Ecto neural progenitor cell (in vitro differentiated cells): ENCODE data around the gene TEDC1.

Source experiments
- DNase-seq: peaks from one replicate; pipeline ENCODE4 v3.0.0-alpha.2; 2018; ENCODE audit warnings: low spot score

The TEDC1 gene, protein sequence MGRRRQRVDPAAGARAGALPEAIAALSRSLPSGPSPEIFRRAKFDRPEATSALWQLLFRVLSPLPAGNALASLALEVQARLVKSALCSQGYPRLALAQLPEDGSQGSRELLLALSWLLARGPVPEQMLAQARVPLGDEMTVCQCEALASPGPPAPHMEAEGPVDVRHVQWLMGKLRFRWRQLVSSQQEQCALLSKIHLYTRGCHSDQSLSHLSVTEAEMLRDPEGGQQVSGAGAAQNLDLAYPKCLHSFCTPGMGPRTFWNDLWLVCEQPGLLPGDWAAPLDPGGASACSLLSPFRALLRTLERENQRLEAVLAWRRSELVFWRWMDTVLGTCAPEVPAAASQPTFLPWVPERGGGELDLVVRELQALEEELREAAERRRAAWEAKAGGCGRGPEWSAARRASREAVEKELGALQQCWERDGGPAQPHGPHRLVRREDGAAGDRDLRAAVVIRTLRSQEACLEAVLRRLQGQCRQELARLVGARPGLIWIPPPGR

DNA sequence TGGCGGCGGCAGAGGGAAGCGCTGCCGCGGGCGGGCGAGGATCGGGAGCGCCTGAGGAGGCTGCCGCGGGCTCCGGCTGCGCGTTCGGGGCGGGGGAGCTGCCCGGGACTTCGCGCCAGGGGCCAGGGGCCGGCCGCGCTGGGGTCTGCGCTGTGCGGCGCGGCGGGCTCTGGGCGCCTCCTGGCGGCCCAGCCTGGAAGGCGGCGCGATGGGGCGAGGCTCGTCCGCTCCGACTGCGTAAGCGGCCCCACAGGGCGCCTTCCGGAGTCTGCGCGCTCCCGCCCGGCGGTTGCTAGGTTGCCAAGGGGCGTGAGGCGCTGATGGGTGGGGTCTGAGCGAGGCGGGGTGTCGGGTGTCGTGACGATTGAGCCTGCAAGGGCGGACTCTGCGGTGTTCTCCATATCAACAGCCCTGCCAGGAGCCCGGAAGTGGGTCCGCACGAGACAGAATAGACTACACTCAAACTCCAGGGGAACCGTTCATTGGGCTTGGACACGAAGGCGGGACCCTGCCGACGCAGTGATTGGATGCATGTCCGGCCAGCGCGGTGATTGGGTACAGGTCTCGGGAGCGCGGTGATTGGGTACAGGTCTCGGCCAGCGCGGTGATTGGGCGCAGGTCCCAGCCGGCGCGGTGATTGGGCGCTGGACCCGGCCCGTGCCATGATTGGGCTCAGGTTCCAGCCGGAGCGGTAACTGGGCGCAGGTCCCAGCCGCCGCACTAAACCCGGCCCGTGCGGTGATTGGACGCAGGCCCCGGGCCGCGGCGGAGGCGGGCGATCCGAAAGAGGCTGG, at the start of gene TEDC1:
TEDC1 (plus strand) TSS at position 675 of the 794 bp plus-strand sequence. CDS start 130 bp downstream, outside the sequence.
- DNase-seq, result peak; percentile 99

DNA sequence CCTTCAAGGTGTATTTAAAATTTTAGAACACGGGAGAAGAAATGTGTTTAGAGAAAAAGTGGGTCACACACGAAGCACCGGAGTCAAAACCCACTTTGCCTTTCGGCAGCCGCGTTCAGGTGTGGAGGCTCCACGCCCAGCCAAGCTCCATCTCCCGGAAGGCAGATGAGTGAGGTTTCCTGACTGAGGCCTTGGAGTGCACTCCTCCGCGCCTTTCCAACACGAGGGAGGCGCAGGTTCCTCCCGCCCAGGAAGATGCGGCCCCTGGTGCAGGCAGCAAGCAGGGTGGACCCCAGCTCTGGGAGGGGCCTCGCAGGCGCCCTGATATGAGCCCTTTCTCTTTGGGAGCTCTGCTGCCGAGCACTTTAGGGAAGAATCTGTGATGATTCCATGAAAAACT, 48.9 kb upstream of the TEDC1 start:
- no peak for DNase-seq

DNA sequence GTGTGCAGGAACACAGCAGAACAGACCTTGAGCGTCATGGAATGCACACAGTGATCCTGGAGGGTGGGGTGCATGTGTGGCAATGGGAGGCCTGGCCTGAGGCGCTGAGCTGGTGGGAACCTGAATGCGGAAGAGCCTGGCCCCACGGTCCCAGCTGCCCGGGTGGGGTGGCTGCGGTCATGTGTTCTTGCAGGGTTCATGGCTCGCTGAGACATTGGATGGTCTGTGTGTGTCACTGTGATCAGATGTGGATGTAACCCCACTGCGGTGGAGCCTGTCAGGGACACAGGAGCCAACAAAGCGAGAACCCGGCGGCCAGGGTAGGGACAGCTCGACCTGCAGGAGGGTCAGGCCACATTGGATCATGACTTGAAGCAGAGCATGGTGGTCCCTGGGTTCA, 48.2 kb upstream of the TEDC1 start:
- no peak for DNase-seq

DNA sequence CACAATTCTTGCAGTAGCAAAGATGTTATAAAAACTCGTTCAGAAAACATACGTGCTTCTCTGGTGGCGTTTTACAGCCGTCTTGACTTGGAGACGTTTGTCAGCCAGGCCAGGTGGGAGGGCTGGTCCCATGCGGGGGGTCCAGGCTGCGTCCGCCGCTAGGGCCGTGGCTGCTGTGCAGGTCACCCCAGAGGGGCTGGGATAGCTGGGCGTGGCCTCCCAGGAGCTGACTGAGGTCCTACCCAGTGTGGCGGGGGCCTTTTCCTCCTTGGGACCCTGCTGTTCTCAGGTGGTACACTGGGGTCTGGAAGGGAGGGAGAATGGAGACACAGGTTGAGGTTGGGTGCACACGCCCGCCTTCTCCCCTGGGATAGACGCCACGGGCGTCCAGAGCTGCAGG, 46.2 kb upstream of the TEDC1 start:
- no peak for DNase-seq

DNA sequence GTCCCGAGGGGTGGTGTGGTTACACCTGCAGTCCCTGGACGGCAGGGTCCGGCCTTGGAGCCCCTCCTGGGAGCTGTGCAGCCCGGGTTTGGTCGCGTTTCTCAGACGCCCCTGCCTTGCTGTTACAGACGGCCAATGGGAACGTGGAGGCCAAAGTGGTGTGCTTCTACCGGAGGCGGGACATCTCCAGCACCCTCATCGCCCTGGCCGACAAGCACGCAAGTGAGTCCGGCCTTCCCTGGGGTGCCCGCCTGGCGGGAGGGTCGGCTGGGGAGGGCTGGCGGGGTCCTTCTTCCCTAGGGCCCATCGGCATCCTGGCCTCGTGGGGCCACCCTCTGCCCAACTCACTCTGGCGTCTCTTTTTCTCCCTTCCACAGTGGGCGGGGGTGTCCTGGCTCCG, 45.8 kb upstream of the TEDC1 start:
- DNase-seq, result no peak

DNA sequence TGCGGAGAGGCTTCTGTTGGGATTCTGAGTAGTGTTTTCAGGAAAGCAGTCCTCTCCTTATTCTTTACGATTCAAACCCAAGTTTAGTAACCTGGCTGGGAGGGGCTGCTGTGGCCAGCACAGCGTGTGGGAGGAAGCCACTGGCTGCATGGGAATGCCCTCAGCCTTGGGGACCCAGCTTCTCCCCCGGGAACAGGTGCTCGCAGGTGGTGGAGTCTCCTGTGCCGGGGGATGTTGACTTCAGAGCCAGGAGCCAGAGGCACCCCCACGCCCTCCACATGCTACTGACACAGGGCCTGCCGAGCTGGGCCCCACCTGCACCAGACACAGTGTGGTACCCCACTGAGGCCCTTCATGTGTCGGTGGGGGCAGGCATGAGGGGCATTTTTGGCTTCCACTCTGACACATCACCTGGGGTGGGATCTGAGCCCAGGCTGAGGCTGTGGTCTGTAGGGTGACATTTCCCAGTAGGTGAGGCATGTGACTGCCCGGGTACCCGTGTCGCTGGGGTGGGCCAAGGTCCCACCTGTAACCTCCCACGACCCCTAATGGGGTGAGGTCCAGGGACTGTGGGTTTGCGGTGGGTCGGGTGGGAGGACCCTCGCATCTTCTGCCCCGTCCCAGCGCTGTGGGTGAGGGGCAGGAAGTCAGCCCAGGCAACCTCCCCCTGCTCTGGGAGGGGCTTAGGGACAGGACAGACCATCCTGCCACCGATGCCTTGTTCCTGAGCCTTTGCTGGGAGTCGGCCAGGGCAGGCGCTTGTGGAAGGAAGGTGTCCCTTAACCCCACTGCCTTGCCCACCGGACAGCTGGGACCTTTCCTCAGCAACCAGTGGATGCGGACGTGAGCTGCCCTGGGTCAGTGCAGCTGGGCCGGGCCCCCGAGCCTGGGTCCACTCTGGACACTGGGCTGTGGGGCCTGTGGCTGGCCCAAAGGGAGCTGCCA, 44.9 kb upstream of the TEDC1 start:
- no peak for DNase-seq

DNA sequence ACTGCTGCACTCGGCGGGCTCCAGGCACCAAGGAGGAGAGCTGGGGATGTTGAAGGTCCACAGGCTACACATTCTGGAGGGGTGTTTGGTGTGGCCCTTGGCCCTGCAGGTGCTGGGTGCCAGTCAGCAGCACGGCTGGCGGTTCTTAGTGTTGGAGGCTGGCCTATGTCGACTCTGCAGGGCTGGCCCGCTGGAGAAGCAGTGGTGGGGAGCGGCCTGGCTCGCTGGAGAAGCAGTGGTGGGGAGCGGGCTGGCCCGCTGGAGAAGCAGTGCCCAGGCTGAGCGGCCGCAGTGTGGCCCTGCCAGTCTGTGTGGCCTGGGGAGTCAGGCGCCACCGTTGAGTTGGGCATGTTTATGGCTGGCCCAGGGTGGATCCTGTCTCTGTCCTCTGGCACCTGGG, 44.1 kb upstream of the TEDC1 start:
- no peak for DNase-seq

DNA sequence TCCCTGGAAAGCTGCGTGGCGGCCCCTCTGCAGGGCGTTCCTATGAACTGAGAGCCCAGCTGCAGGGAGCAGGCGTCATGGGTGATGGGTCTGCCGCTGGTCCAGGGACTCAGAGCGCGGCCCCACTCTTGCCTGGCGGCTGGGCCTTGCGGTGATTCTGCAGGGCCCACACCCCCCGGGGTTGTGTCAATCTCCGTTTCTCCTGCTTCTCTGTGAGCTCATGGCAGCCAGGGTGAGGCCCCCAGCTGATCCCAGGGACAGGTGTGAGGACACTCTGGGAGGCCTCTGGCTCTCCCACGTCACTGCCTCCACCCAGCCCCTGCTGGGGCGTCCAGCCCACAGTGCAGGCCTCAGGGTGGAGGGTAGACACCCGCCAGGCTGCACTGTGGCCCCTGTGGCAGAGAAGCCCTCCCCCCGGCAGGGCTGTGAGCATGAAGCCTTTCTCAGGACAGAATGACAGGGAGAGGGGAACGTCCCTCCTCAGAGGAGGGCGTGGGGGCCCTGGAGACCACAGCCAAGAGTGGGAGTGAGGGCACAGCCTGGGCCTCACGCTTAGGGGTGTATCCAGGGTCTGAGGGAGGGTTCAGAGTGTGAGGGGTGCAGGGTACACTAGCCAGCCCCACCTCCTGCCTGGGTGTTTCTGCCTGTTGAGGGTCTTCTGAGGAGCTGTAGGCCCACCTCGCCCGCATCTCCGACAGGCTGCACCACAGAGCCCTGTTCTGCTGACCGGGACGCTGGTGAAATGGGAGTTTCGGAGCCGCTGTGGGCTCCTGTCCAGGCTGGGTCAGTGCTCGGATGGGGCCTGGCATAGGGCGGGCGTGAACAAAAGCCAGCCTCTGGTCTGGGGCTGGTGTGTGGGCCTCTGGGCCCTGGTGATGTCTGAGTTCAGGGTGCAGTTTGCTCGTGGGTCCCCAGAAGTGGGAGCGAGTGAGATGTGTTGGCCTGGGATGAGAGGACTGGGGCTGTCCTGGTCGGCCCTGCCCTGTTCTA, 43.1 kb upstream of the TEDC1 start:
- no peak for DNase-seq

DNA sequence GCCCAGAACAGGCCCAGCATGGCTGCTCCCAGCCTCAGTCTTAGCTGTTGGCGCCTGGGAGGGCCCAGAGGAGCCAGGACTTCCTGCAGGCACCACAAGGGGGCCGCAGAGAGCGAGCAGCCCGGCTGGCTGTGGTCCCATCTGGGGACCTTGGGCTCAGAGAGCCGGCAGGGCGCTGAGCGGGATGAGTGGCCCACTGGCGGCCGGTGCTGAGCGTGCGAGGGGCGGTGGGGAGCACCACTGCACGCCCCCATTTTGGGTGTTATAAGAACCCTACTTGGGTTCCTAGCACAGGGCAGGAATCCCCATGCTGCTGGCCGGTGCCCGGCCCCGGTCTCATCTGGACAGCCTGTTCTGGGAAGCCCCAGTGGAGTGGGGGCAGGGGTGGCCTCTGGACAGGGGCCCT, 42.3 kb upstream of the TEDC1 start:
- DNase-seq, result peak; percentile 74

DNA sequence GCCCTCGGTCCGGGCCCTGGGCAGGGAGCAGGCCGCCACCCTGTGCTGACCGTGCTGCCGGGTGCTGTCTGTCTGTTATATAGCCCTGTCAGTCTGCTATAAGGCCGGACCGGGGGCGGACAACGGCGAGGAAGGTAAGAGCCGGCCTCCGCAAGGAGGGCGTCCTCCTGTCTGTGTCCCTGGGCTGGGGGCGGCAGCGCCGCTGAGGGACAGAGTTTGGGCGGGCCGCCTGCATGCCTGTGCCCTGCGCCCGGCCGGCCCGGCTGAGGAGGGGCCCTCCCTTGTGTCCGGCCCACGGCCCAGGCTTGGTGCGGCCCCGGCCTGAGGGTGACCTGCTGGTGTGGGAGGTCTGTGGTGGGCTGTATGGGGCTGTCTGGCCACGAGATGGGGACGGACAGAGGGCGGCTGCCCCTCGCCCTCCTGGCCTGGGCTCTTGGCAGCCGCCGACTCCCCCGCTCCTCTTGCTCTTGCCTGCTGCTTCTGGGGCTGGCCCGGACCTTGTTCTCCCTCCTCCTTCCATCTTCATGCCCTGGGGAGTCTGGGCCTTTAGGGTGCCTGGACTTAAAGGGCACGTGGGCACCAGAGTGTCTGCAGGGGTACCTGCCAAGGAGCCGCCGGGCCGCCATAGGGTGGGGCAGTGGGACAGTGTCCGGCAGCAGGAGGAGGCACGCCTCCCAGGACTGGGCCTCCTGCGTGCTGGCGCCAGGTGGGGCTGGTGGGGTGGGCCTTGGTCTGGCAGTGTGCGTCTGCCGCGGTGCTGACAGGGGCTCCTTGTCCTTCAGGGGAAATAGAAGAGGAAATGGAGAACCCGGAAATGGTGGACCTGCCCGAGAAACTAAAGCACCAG, 41.5 kb upstream of the TEDC1 start:
- no peak for DNase-seq

DNA sequence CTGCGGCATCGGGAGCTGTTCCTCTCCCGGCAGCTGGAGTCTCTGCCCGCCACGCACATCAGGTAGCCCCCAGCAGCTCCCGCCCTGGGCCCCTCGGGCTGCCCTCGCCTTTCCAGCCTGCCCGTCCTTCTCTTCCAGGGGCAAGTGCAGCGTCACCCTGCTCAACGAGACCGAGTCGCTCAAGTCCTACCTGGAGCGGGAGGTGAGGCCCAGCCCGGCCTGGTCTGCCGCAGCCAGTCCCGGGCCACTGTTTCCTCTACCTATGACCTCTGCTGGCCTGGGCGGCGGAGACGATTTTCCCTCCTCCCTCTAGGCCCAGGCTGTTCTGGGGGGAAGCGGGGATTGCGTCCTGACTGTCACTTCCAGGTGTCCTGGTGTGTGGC, 40.9 kb upstream of the TEDC1 start:
- no peak for DNase-seq

DNA sequence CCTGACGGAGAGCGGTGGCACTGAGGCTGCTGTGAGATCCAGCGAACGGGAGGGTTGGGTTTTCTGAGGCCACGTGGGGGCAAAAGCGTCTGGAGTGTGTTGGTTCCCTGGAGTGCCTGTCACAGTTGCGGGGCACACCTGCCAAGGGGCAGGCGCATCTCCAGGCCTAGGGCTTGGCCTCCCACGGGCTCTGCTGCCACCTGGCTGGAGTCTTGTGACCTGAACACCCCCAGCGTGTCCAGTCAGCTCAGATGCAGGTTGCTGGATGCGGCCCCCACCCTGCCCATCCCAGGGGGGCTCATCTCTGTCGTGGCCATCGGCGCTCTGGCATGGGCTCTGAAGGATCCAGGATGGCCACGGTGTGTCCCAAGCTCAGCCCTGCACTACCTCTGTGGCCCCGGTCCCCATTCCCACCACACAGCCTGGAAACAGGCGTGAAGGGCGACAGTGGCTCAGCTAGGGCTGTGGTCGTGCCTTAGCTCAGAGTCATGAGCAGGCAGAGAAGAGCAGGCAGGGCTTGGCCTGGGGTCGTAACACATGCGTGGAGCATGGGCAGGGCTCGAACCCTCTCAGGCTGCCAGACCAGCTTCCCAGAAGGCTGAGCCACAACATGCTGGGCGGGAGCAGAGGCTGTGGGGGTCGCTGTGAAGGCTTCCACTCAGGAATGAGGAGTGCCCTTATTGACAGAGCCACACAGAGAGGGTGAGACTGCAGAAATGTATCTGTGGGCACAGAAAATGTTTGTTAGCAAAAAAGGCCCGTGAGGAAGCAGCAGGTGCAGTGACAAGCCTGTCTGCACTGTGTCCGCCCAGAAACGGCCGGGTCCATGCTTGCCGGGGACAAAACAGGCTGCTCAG, 40.0 kb upstream of the TEDC1 start:
- DNase-seq, result no peak

DNA sequence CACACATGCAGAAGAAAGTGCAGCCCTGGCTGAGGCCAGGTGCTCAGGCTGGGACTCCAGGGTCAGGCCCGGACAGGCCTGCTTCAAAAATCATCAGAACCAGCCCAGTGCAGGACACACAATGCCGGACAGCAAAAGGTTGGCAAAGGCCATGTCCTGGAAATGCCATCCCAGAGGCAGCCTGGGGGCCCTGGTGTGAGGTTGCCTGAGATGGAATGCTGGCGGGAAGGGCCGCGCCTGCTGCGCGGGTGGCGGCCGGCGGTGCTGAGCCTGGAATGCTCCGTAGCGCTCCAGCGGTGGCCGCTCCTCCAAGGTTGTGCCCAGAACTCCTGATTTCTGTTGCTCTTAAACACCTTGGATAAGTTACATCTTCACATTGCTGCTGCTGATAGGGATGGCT, 38.1 kb upstream of the TEDC1 start:
- no peak for DNase-seq

DNA sequence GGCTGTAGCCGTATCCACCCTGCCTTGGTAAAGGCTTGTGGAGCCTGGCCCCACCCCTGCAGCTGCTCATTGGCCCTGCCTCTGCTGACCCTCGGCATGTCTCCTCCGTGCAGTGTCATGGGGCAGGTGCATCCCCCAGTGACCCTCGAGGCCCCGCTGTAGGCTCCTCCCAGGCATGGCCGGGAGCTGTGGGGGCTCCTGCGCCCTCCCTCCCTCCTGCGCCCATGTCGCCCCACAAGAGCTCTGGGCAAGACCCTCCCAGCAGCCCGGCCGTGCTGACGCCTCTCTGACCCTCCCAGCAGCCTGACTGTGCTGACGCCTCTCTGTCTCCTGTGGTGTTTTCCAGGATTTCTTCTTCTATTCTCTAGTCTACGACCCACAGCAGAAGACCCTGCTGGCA, 37.2 kb upstream of the TEDC1 start:
- no peak for DNase-seq

DNA sequence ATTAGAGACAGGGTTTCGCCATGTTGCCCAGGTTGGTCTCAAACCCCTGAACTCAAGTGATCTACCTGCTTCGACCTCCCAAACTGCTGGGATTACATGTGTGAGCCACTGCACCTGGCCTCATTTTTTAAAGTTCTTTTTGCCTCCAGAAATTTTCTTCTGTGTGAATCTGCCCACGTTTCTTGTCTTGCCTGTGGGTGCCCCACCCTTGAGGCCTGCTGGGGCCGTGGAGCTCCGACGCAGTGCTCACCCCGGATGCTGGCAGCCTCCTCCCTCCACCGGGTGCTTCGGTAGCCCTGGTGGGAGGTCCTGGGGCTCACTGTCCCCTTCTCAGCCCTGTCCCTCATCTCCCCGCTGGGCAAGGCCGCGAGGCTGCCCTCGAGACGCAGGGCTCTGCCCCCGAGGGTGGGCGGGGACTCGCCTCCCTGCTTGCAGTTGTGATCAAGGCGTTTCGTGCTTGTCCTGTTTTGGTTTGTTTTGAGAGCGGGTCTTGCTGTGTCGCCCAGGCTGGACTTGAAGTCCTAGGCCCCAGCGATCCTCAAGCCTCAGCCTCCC, 35.9 kb upstream of the TEDC1 start:
- DNase-seq, result no peak

DNA sequence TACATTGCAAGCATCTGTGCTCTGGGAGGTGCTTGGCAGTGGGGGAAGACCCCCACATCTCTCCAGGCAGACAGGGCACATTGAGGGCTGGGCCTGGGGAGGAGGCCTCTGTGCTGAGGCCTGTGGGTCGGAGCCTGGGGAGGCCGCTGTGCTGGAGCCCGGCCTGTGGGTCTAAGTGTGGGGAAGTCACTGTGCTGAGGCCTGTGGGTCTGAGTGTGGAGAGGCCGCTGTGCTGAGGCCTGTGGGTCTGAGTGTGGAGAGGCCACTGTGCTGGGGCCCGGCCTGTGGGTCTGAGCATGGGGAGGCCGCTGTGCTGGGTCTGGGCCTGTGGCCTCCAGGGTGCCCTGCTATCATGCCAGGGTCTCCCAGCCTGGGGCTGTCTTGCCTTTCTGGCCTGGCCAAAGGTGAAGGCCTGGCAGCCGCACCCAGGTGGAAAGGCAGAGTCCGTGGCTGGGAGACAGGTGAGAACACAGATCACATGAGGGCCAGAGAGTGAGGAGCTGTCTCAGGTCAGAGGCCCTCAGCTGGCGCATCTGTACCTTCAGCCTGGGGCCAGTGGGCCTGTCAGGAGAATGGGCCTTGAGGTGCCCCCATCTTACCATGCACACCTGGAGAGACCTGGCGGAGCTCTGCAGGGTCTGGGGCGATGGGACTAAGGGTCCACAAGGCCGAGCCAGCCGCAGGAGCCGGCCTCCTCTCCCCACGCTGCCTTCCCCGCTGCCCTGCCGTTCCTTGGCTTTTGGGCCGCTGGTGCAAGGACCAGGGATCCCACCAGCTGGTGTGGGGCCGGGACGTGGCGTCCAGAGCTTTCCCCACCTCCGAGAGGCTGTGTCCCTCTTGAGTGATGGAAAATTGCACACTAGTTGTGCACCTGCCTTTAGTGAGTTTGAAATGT, 35.0 kb upstream of the TEDC1 start:
- DNase-seq, result no peak

DNA sequence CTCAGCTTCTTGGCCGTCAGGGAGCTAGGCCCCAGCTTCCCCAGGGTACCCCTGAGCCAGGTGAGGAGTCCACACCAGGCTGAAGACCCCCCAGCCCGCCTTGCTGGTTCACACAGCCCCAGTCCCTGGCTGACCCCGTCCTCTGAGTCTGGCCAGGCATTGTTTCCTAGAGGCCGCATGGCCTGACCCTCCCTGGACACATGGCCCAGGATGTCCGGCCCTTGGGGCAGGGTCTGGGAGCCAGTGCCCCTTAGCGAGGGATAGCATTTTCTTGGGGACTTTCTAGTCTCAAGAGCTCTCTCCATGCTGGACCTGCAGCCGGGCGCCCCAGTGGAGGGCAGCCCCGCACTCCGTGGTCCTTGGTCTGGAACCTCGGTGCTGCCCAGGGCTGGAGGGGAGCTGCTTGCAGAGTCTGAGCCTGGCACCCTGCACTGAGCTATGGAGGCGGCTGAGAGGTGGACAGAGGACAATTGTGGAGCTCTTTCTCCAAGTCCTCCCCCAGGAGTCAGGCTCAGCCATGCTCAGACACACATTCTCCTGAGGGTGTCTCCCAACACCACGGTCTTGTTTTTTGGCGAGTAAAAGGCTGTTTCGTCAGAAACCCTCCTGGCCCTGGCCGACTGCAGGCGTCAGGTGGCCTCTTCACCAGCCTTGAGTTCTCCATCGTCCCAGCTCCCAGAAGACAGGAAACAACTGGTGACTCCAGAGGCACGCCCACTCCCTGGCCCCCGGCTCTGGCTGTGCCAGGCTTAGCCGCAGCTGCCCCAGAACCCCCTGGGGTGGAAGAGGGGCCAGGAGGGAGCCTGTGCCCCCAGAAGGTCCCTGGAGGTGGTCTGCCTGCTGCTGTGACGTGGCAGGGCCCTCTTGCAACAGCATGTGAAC, 34.1 kb upstream of the TEDC1 start:
- no peak for DNase-seq
